ENCODE measurements around the gene ICAM1. TPM values are rescaled to one million over a fixed set of nuclear protein-coding genes. Genes with fewer than 3 reads are reported as not detected.
A peak's percentile ranks its signal among the peaks of the same experiment; 100 is the strongest.

Gene ICAM1
- total and polyA plus RNA-seq, 2 of the 13 experiments (the other 11 are each of a cell fraction or from before 2014, with no cell fraction given): 37.9 to 98.4 TPM

- TF ChIP-seq ZSCAN22 (CRISPR knock-in tag; IDR thresholded peaks at IDR 0.05) (no peak), RARA (CRISPR knock-in tag; IDR thresholded peaks at IDR 0.05) (peak; percentile 91), ZNF550 (CRISPR knock-in tag; IDR thresholded peaks at IDR 0.05; ENCODE audit: borderline replicate concordance) (0 out of 2 replicates have a peak, but pooled peaks have one; percentile 86), HNF1B (CRISPR knock-in tag; IDR thresholded peaks at IDR 0.05) (peak; percentile 57), GATAD2A (CRISPR knock-in tag; IDR thresholded peaks at IDR 0.05) (peak; percentile 52; the same call in 1 of the 2 replicates), NCOA2 (CRISPR knock-in tag; IDR thresholded peaks at IDR 0.05) (peak; percentile 48), HBP1 (CRISPR knock-in tag; IDR thresholded peaks at IDR 0.05; ENCODE audit: low read depth) (peak; percentile 83), HNRNPH1 (optimal IDR thresholded peaks at IDR 0.05; ENCODE audit: low read depth, low read length) (no peak), AHR (CRISPR knock-in tag; IDR thresholded peaks at IDR 0.05) (peak; percentile 80; the same call in 1 of the 2 replicates), NFKBIZ (CRISPR knock-in tag; IDR thresholded peaks at IDR 0.05) (peak; percentile 27; the same call in 1 of the 2 replicates), PLRG1 (conservative IDR thresholded peaks at IDR 0.05) (no peak), ISL2 (CRISPR knock-in tag; IDR thresholded peaks at IDR 0.05) (peak; percentile 75), ZNF75D (CRISPR knock-in tag; IDR thresholded peaks at IDR 0.05; ENCODE audit: borderline replicate concordance) (no peak), ZNF678 (CRISPR knock-in tag; IDR thresholded peaks at IDR 0.05) (0 out of 2 replicates have a peak, but pooled peaks have one; percentile 58), KLF12 (CRISPR knock-in tag; IDR thresholded peaks at IDR 0.05; ENCODE audit: borderline replicate concordance) (peak; percentile 88), USF2 (IDR thresholded peaks at IDR 0.05; ENCODE audit: low read depth, low read length) (no peak), USF2 (CRISPR knock-in tag; IDR thresholded peaks at IDR 0.05; ENCODE audit: borderline replicate concordance) (peak; percentile 26; the same call in 1 of the 2 replicates), HNF4A (CRISPR knock-in tag; IDR thresholded peaks at IDR 0.05) (peak; percentile 64), NFRKB (IDR thresholded peaks at IDR 0.05) (no peak), ZSCAN25 (CRISPR knock-in tag; IDR thresholded peaks at IDR 0.05) (peak; percentile 80), MED1 (CRISPR knock-in tag; IDR thresholded peaks at IDR 0.05) (peak; percentile 75), HHEX (CRISPR knock-in tag; IDR thresholded peaks at IDR 0.05) (no peak), MIXL1 (CRISPR knock-in tag; IDR thresholded peaks at IDR 0.05) (no peak), ZNF558 (CRISPR knock-in tag; IDR thresholded peaks at IDR 0.05; ENCODE audit: borderline replicate concordance) (peak; percentile 66; the same call in 1 of the 2 replicates), ZBTB25 (CRISPR knock-in tag; IDR thresholded peaks at IDR 0.05) (0 out of 2 replicates have a peak, but pooled peaks have one; percentile 67), NFKB2 (CRISPR knock-in tag; IDR thresholded peaks at IDR 0.05; ENCODE audit: borderline replicate concordance) (peak; percentile 93; the same call in 1 of the 2 replicates)
Measured at GRCh38 chr19:10251792-10252694, 18.9 kb upstream of the ICAM1 start, which contains the start of gene MRPL4 (continued).

Data from HepG2 (cell line).